Upper lobe of right lung (tissue), 1 donor: ENCODE measurements around the gene KITLG. TPM values are rescaled to one million over a fixed set of nuclear protein-coding genes. Genes with fewer than 3 reads are reported as not detected.

Experiments
- ATAC-seq: fragments of 200-7000 bp; cut with Tn5 transposase; one replicate; pipeline ENCODE4 v1.9.1; 2020; ENCODE audit warnings: mild to moderate bottlenecking, moderate library complexity
- DNase-seq: peaks from one replicate; pipeline ENCODE4 v3.0.0-alpha.2; 2020
- H3K27ac ChIP-seq: fragments of 200-600 bp; one replicate; pipeline ENCODE4 v1.8.0; 2022
- H3K27me3 ChIP-seq: fragments of 200-600 bp; one replicate; pipeline ENCODE4 v1.8.0; 2022; ENCODE audit warnings: mild to moderate bottlenecking
- H3K36me3 ChIP-seq: fragments of 200-600 bp; one replicate; pipeline ENCODE4 v1.8.0; 2022
- H3K4me1 ChIP-seq: fragments of 200-600 bp; one replicate; pipeline ENCODE4 v1.8.0; 2022
- H3K4me3 ChIP-seq: fragments of 200-600 bp; one replicate; pipeline ENCODE4 v1.8.0; 2022; ENCODE audit warnings: mild to moderate bottlenecking
- H3K9me3 ChIP-seq: fragments of 200-600 bp; one replicate; pipeline ENCODE4 v1.8.0; 2022
- CTCF ChIP-seq: fragments of 200-600 bp; IDR thresholded peaks from one replicate; pipeline ENCODE4 v1.8.0; 2022; ENCODE audit warnings: antibody characterized with exemption
- intact Hi-C: fragments of 100-400 bp; cut with DNase I; formaldehyde crosslinking; loops from one replicate; pipeline ENCODE4 v1.11.0; 2022
- total RNA-seq: library from RNA; stranded (reverse); fragmentation: NEBNext Ultra II Directional; extraction: Animal tissue kit (Norgen Biotek cat#: 25700); gene quantifications from one replicate; pipeline ENCODE4 v1.2.1, GENCODE V29; 2021
- donor health status: DM: no; HTN: yes; CAD: no; lungs with severe emphysema.

The KITLG gene
- total RNA-seq, 1 donor from 2014 or later = 68.1 TPM

DNA sequence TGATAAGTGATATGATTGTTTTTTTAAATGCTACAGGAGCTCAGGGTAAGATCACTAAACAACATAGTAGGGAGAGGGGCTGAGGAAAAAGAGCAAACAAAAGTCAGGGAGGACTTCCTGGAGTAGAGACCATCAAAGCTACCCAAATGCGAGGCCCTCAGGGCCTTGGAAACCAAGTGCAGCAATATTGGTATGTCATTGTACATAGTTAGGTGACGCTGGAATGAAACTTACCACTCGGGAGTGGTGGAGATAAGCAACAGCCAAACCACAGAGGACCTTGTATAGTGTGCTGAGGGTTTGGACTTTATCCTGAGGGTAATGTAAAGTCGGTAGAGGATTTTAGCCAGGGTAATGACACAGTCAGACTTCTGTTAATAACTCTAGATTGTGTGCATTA is 13.8 kb downstream of the KITLG start:
- Histone ChIP-seq H3K27me3 (no peaks in the 10 kb centered on the region), H3K27ac (peak overlapping the region; percentile 40), H3K4me1 (peaks cover 40% of the 10 kb centered on the region), H3K4me3 (no peak overlapping the region), H3K36me3 (no peaks in the 10 kb centered on the region), H3K9me3 (no peaks in the 10 kb centered on the region)
- peak; percentile 89 for ATAC-seq
- intact Hi-C loops = no loop called here
- no peak for TF ChIP-seq CTCF
- no peak for DNase-seq

DNA sequence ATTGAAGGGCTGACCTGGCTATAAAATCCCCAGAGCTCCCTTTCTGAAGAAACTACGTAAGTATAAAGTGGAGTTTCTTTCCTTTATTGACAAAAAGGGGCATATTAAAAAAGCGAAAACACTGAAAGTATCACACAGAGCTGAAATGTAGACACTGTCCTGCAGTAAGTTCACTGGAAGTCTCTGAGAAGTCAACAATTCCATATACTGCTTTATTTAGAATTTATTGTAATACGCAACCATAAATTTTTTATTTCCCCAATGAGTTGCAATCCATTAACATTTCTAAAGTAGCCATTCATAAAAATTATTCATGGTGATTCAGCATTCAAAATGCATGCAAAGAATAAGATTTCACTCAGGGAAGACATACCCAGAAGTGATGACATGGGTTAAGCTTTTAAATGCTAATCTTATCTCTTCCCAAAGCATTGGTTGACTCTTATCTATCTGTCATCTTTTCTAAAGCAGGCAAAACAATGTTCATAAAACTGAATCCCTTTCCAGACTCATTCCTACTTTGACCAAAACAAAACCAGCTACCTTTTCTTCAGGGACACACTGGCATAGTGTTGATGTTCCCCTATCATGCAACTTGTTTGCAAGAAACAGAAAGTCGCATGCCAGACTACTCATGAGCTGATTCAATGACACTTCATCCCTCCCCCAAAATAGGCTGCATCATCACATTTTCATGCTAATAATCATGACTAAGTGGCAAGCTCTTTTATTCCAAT is 17.3 kb downstream of the KITLG start:
- no peaks in the 10 kb centered on the region for H3K36me3 ChIP-seq
- H3K27me3 ChIP-seq = no peaks in the 10 kb centered on the region
- ATAC-seq (no peak), DNase-seq (no peak)
- H3K9me3 ChIP-seq = no peaks in the 10 kb centered on the region
- H3K4me1 ChIP-seq = peaks cover 41% of the 10 kb centered on the region
- intact Hi-C loops = no loop called here
- no peak overlapping the region for H3K27ac ChIP-seq
- no peak overlapping the region for H3K4me3 ChIP-seq
- TF ChIP-seq CTCF = no peak

DNA sequence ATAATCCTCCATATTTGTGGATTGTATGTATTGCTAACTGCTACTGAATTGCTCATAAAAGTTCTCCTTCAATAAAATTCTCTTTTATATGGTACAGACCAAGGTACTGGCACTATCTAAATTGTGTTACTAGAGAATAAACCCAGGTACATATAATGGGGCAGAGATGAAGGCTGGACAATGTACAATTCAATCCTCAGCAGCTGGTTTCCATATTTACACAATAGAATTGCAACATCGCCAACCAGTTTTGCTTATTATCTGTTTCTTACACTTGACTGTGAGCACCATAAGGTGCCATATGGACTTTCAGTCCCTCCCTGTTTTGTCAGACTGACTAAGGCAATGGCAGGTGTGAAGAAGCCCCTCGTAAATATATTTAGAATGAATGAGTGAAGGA is 18.1 kb downstream of the KITLG start:
- H3K4me3 ChIP-seq = no peak overlapping the region
- intact Hi-C loops = no loop called here
- H3K4me1 ChIP-seq = peaks cover 34% of the 10 kb centered on the region
- DNase-seq = no peak
- H3K27ac ChIP-seq = no peak overlapping the region
- no peaks in the 10 kb centered on the region for H3K27me3 ChIP-seq
- TF ChIP-seq CTCF = no peak
- H3K9me3 ChIP-seq = no peaks in the 10 kb centered on the region
- no peaks in the 10 kb centered on the region for H3K36me3 ChIP-seq
- ATAC-seq = no peak

DNA sequence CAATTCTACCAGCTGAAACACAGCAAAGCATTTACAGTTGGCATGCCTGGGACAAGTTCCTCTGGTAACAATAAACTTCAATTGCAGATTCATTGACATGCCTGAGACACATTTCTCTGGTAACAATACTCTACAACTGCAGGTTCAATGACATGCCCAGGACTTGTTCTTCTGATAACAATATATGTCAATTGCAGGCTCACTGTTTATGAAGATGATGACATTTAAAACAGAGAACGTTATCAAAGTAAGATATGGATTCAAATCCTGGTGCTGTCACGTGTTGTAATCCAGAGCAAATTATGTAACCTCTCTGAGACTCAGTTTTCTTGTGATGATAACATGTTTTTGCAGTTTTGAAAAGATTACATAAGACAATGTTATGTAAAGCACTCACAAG is 20.5 kb downstream of the KITLG start:
- no peak for ATAC-seq
- H3K27ac ChIP-seq = peak overlapping the region; percentile 43

GRCh38 chr12:88559199-88559598 is 21.1 kb downstream of the KITLG start:
- Histone ChIP-seq H3K9me3 (no peaks in the 10 kb centered on the region), H3K27me3 (no peaks in the 10 kb centered on the region), H3K4me3 (no peak overlapping the region), H3K4me1 (peaks cover 32% of the 10 kb centered on the region), H3K27ac (peak overlapping the region; percentile 43), H3K36me3 (no peaks in the 10 kb centered on the region)
- intact Hi-C loops = no loop called here
- no peak for TF ChIP-seq CTCF
- ATAC-seq (peak; percentile 80), DNase-seq (no peak)

More for the DNA sequence above, 20.5 kb downstream of the KITLG start:
- intact Hi-C loops = no loop called here
- no peak for DNase-seq
- H3K27me3 ChIP-seq = no peaks in the 10 kb centered on the region
- no peak for TF ChIP-seq CTCF
- H3K9me3 ChIP-seq = no peaks in the 10 kb centered on the region
- H3K36me3 ChIP-seq = no peaks in the 10 kb centered on the region
- H3K4me3 ChIP-seq = no peak overlapping the region
- H3K4me1 ChIP-seq = peaks cover 29% of the 10 kb centered on the region
